ENCODE measurements around the gene HK1. TPM values are rescaled to one million over a fixed set of nuclear protein-coding genes. Genes with fewer than 3 reads are reported as not detected.

HK1 gene
- total and polyA plus RNA-seq, 2 donors (not counting 1 experiment from before 2014, with no cell fraction given), result 24.7 to 40.8 TPM

GRCh38 chr10:69412232-69412790 is 134.0 kb downstream of the HK1 start:
- Histone ChIP-seq H3K79me2 (ENCODE audit: control insufficient read depth, insufficient read depth, low read length) (no peaks in the 10 kb centered on the region), H3K27me3 (replicated peaks in 1 of 4; ENCODE audit: control extremely low read depth in 1 of 4, control insufficient read depth in 3 of 4, insufficient read depth in 4 of 4, low read length in 3 of 4) (peaks cover 0 to 4% (median 1%) of the 10 kb centered on the region in 4 experiments), H3K4me1 (ENCODE audit: control insufficient read depth in 2 of 2, insufficient read depth in 2 of 2, low read length in 2 of 2) (peaks cover 21 to 39% of the 10 kb centered on the region in 2 donors), H3K4me2 (replicated peaks; ENCODE audit: low read depth, low read length, poor library complexity, severe bottlenecking) (no peak overlapping the region), H3K4me3 (ENCODE audit: control extremely low read depth in 1 of 5, extremely low read depth in 1 of 5, insufficient read depth in 1 of 5, low read depth in 2 of 5, low read length in 4 of 5) (no peak overlapping the region), H3K9me3 (ENCODE audit: control extremely low read depth in 1 of 3, control insufficient read depth in 2 of 3, insufficient read depth in 1 of 3, low read length in 2 of 3) (peaks cover 0 to 9% (median 0%) of the 10 kb centered on the region in 3 donors), H2AFZ (ENCODE audit: insufficient read depth, low read depth, low read length, poor library complexity, severe bottlenecking) (no peak overlapping the region), H4K20me1 (ENCODE audit: control insufficient read depth, insufficient read depth, low read length, poor library complexity, severe bottlenecking) (no peaks in the 10 kb centered on the region), H3K27ac (ENCODE audit: low read length in 2 of 2) (no peak overlapping the region), H3K9ac (ENCODE audit: low read length) (no peak overlapping the region), H3K36me3 (replicated peaks in 1 of 2; ENCODE audit: control extremely low read depth in 1 of 2, control insufficient read depth in 1 of 2, extremely low read depth in 1 of 2, insufficient read depth in 2 of 2, low read length in 1 of 2) (no peaks in the 10 kb centered on the region)
- CTCF ChIA-PET, result interaction anchor here (0.6 to 1.3 kb wide), 3 partner anchors 18 to 1200 kb away, joined by 3 to 4 read pairs (median 3); no protein-coding TSS in a partner anchor
- 60% methylated on average over 3 of the region's 3 CpGs for WGBS (ENCODE audit: insufficient coverage)
- TF ChIP-seq EZH2 (IDR thresholded peaks at IDR 0.05; ENCODE audit: borderline replicate concordance, insufficient read depth, low read depth, low read length, poor library complexity, severe bottlenecking), result no peak
- TF ChIP-seq CTCF (IDR thresholded peaks at IDR 0.05), result no peak
- DNase-seq (no peak), ATAC-seq (ENCODE audit: low read depth) (no peak)
- Mint-ChIP-seq H3K27ac (no peak overlapping the region), H3K9me3 (ENCODE audit: insufficient read depth) (no peaks in the 10 kb centered on the region), H3K27me3 (peaks cover 15% of the 10 kb centered on the region), H3K4me3 (no peak overlapping the region), H3K4me1 (peaks cover 27% of the 10 kb centered on the region)
- intact Hi-C loops (cut with micrococcal nuclease), result no loop called here
- POLR2A ChIA-PET, result no interaction called here

GRCh38 chr10:69413221-69413865 is 135.0 kb downstream of the HK1 start:
- intact Hi-C loops (cut with micrococcal nuclease), result loop anchor here (1.0 kb wide), 1 partner anchor 176 kb away; no protein-coding TSS in a partner anchor

More at GRCh38 chr10:69413221-69413865, 135.0 kb downstream of the HK1 start:
- Mint-ChIP-seq H3K4me1 (peaks cover 23% of the 10 kb centered on the region), H3K9me3 (ENCODE audit: insufficient read depth) (no peaks in the 10 kb centered on the region), H3K27ac (no peak overlapping the region), H3K27me3 (peaks cover 20% of the 10 kb centered on the region), H3K4me3 (no peak overlapping the region)
- H2AFZ ChIP-seq (ENCODE audit: insufficient read depth, low read depth, low read length, poor library complexity, severe bottlenecking), result no peak overlapping the region
- ChIA-PET CTCF (interaction anchor here (0.6 to 1.3 kb wide), 7 partner anchors 9 to 1201 kb away, joined by 3 to 7 read pairs (median 3); no protein-coding TSS in a partner anchor), POLR2A (no interaction called here)
- no peaks in the 10 kb centered on the region for H3K36me3 ChIP-seq (replicated peaks in 1 of 2; ENCODE audit: control extremely low read depth in 1 of 2, control insufficient read depth in 1 of 2, extremely low read depth in 1 of 2, insufficient read depth in 2 of 2, low read length in 1 of 2)
- H3K79me2 ChIP-seq (ENCODE audit: control insufficient read depth, insufficient read depth, low read length), result no peaks in the 10 kb centered on the region
- H3K9me3 ChIP-seq (ENCODE audit: control extremely low read depth in 1 of 3, control insufficient read depth in 2 of 3, insufficient read depth in 1 of 3, low read length in 2 of 3), result peaks cover 0 to 7% (median 0%) of the 10 kb centered on the region in 3 donors
- ATAC-seq (ENCODE audit: low read depth) (no peak), DNase-seq (peak; percentile 69)
- peak overlapping the region; percentile 30 for H3K4me2 ChIP-seq (replicated peaks; ENCODE audit: low read depth, low read length, poor library complexity, severe bottlenecking)
- H3K4me1 ChIP-seq (ENCODE audit: control insufficient read depth in 2 of 2, insufficient read depth in 2 of 2, low read length in 2 of 2), result peaks cover 16 to 32% of the 10 kb centered on the region in 2 donors
- H4K20me1 ChIP-seq (ENCODE audit: control insufficient read depth, insufficient read depth, low read length, poor library complexity, severe bottlenecking), result no peaks in the 10 kb centered on the region
- no peak overlapping the region for H3K9ac ChIP-seq (ENCODE audit: low read length)
- no peak overlapping the region for H3K4me3 ChIP-seq (ENCODE audit: control extremely low read depth in 1 of 5, extremely low read depth in 1 of 5, insufficient read depth in 1 of 5, low read depth in 2 of 5, low read length in 4 of 5)
- H3K27me3 ChIP-seq (replicated peaks in 1 of 4; ENCODE audit: control extremely low read depth in 1 of 4, control insufficient read depth in 3 of 4, insufficient read depth in 4 of 4, low read length in 3 of 4), result peaks cover 0 to 4% (median 1%) of the 10 kb centered on the region in 4 experiments
- 6% methylated on average over 11 of the region's 13 CpGs for WGBS (ENCODE audit: insufficient coverage)
- TF ChIP-seq EZH2 (IDR thresholded peaks at IDR 0.05; ENCODE audit: borderline replicate concordance, insufficient read depth, low read depth, low read length, poor library complexity, severe bottlenecking) (no peak), CTCF (IDR thresholded peaks at IDR 0.05) (peak; percentile 68)
- H3K27ac ChIP-seq (ENCODE audit: low read length in 2 of 2), result no peak overlapping the region
